CD4-positive, CD25-positive, alpha-beta regulatory T cell (primary cell): ENCODE results near the gene CDHR1. TPM values are rescaled to one million over a fixed set of nuclear protein-coding genes. Genes with fewer than 3 reads are reported as not detected.

Experiments used
- ATAC-seq, 2 donors: fragments of 150-1000 bp; cut with Tn5 transposase; one replicate each; pipeline ENCODE4 v1.10.0; 2021; ENCODE audit warnings: low read depth in 2 of 2, moderate number of reproducible peaks in 2 of 2, moderate library complexity in 1 of 2
- DNase-seq, 3 donors: peaks; one replicate each; pipeline versions ENCODE4 v3.0.0 to v3.0.0-alpha.2; 2012 to 2022; ENCODE audit warnings: mixed read lengths in 1 of 3
- H3K27ac ChIP-seq: one replicate; pipeline ENCODE4 v1.7.0; 2013; ENCODE audit warnings: mild to moderate bottlenecking, low read length; ENCODE audit not compliant: insufficient read depth, poor library complexity, severe bottlenecking
- H3K27me3 ChIP-seq: one replicate; pipeline ENCODE4 v1.7.0; 2013; ENCODE audit warnings: low read length; ENCODE audit not compliant: control insufficient read depth, insufficient read depth
- H3K36me3 ChIP-seq: one replicate; pipeline ENCODE4 v1.7.0; 2013; ENCODE audit warnings: mild to moderate bottlenecking, low read length, moderate library complexity; ENCODE audit not compliant: control insufficient read depth, insufficient read depth
- H3K4me1 ChIP-seq: 2 replicates; pipeline ENCODE4 v1.7.0; 2013; ENCODE audit warnings: mild to moderate bottlenecking, low read length; ENCODE audit not compliant: insufficient read depth, control insufficient read depth, poor library complexity, severe bottlenecking
- H3K4me3 ChIP-seq: one replicate; pipeline ENCODE4 v1.7.0; 2013; ENCODE audit warnings: low read depth, mild to moderate bottlenecking, low read length, moderate library complexity
- H3K9me3 ChIP-seq, 2 experiments: 1 replicate in 1 of 2; 2 replicates in 1 of 2; pipeline ENCODE4 v1.7.0; 2013; ENCODE audit warnings: low read length in 2 of 2, mild to moderate bottlenecking in 1 of 2, moderate library complexity in 1 of 2; ENCODE audit not compliant: control insufficient read depth in 2 of 2
- H3K27ac Mint-ChIP-seq, 3 donors: one replicate each; pipeline ENCODE4 v1.8.0; 2020 to 2022; ENCODE audit warnings: mild to moderate bottlenecking in 3 of 3, mixed read lengths in 3 of 3, moderate library complexity in 2 of 3
- H3K27me3 Mint-ChIP-seq: one replicate; pipeline ENCODE4 v1.8.0; 2022; ENCODE audit warnings: mild to moderate bottlenecking, mixed read lengths
- H3K36me3 Mint-ChIP-seq: one replicate; pipeline ENCODE4 v1.8.0; 2020; ENCODE audit warnings: mixed read lengths
- H3K4me1 Mint-ChIP-seq, 4 donors: one replicate each; pipeline ENCODE4 v1.8.0; 2020 to 2022; ENCODE audit warnings: mixed read lengths in 4 of 4, mild to moderate bottlenecking in 1 of 4
- H3K4me3 Mint-ChIP-seq, 4 donors: one replicate each; pipeline ENCODE4 v1.8.0; 2020 to 2022; ENCODE audit warnings: mild to moderate bottlenecking in 4 of 4, mixed read lengths in 4 of 4, moderate library complexity in 3 of 4
- H3K9me3 Mint-ChIP-seq, 7 donors: one replicate each; pipeline ENCODE4 v1.8.0; 2020 to 2022; ENCODE audit warnings: mixed read lengths in 7 of 7, mild to moderate bottlenecking in 3 of 7, moderate library complexity in 2 of 7
- polyA plus RNA-seq, 4 donors: library from polyadenylated mRNA; unstranded; fragments of 300-500 nt; fragmentation: Illumina TruSeq; gene quantifications; one replicate each; pipeline ENCODE4 v1.2.3, GENCODE V29; 2021
- total RNA-seq: library from RNA; stranded (reverse); gene quantifications from one replicate; pipeline ENCODE4 v1.2.3, GENCODE V29; 2022

CDHR1 gene
- total and polyA plus RNA-seq, 5 donors from 2014 or later = 0.25 to 0.28 TPM; not detected in 3

GRCh38 chr10:84261236-84261915 is 67.0 kb downstream of the CDHR1 start:
- DNase-seq (no peak), ATAC-seq (no peak)
- H3K36me3 Mint-ChIP-seq = no peaks in the 10 kb centered on the region
- peaks cover 6% of the 10 kb centered on the region for H3K4me1 ChIP-seq
- H3K36me3 ChIP-seq = no peaks in the 10 kb centered on the region
- peaks cover 19% of the 10 kb centered on the region for H3K27me3 Mint-ChIP-seq
- H3K9me3 ChIP-seq = no peaks in the 10 kb centered on the region
- no peak overlapping the region for H3K4me3 Mint-ChIP-seq
- H3K27me3 ChIP-seq = peaks cover 7% of the 10 kb centered on the region
- no peak overlapping the region for H3K27ac ChIP-seq
- H3K4me1 Mint-ChIP-seq = peaks cover 0 to 7% (median 5%) of the 10 kb centered on the region in 4 donors
- H3K9me3 Mint-ChIP-seq = no peaks in the 10 kb centered on the region
- no peak overlapping the region for H3K4me3 ChIP-seq
- H3K27ac Mint-ChIP-seq = no peak overlapping the region

- H3K36me3 Mint-ChIP-seq = no peaks in the 10 kb centered on the region
- Histone ChIP-seq H3K9me3 (no peaks in the 10 kb centered on the region), H3K4me3 (no peak overlapping the region), H3K27ac (no peak overlapping the region), H3K36me3 (no peaks in the 10 kb centered on the region), H3K27me3 (peaks cover 7% of the 10 kb centered on the region), H3K4me1 (peaks cover 3% of the 10 kb centered on the region)
- DNase-seq = no peak
- peaks cover 0 to 6% (median 4%) of the 10 kb centered on the region in 4 donors for H3K4me1 Mint-ChIP-seq
- no peak for ATAC-seq
- peaks cover 19% of the 10 kb centered on the region for H3K27me3 Mint-ChIP-seq
- no peaks in the 10 kb centered on the region for H3K9me3 Mint-ChIP-seq
- H3K4me3 Mint-ChIP-seq = no peak overlapping the region
- H3K27ac Mint-ChIP-seq = no peak overlapping the region
Observed at GRCh38 chr10:84262190-84262956, 68.0 kb downstream of the CDHR1 start.

GRCh38 chr10:84263716-84264115 is 69.4 kb downstream of the CDHR1 start:
- Mint-ChIP-seq H3K4me3 (no peak overlapping the region), H3K27ac (no peak overlapping the region), H3K4me1 (peaks cover 2 to 11% (median 6%) of the 10 kb centered on the region in 4 donors), H3K27me3 (peaks cover 19% of the 10 kb centered on the region), H3K9me3 (no peaks in the 10 kb centered on the region), H3K36me3 (no peaks in the 10 kb centered on the region)
- DNase-seq (no peak), ATAC-seq (no peak)
- no peak overlapping the region for H3K27ac ChIP-seq
- H3K36me3 ChIP-seq = no peaks in the 10 kb centered on the region
- H3K9me3 ChIP-seq = no peaks in the 10 kb centered on the region
- peaks cover 3% of the 10 kb centered on the region for H3K4me1 ChIP-seq
- no peak overlapping the region for H3K4me3 ChIP-seq
- H3K27me3 ChIP-seq = peaks cover 7% of the 10 kb centered on the region

GRCh38 chr10:84264611-84265141 is 70.3 kb downstream of the CDHR1 start:
- no peaks in the 10 kb centered on the region for H3K9me3 ChIP-seq
- Mint-ChIP-seq H3K4me3 (no peak overlapping the region), H3K9me3 (no peaks in the 10 kb centered on the region), H3K27ac (no peak overlapping the region), H3K27me3 (peaks cover 12% of the 10 kb centered on the region), H3K36me3 (no peaks in the 10 kb centered on the region), H3K4me1 (peaks cover 2 to 11% (median 6%) of the 10 kb centered on the region in 4 donors)
- ATAC-seq = peak; percentile 87 to 92
- no peak overlapping the region for H3K27ac ChIP-seq
- H3K4me3 ChIP-seq = no peak overlapping the region
- peaks cover 3% of the 10 kb centered on the region for H3K4me1 ChIP-seq
- H3K27me3 ChIP-seq = peaks cover 3% of the 10 kb centered on the region
- DNase-seq = peak; percentile 39 to 69 (median 61)
- H3K36me3 ChIP-seq = no peaks in the 10 kb centered on the region

GRCh38 chr10:84265418-84265817 is 71.1 kb downstream of the CDHR1 start:
- no peaks in the 10 kb centered on the region for H3K9me3 ChIP-seq
- peaks cover 3% of the 10 kb centered on the region for H3K4me1 ChIP-seq
- H3K9me3 Mint-ChIP-seq = no peaks in the 10 kb centered on the region
- no peaks in the 10 kb centered on the region for H3K36me3 ChIP-seq
- H3K27ac ChIP-seq = no peak overlapping the region
- H3K27me3 Mint-ChIP-seq = peaks cover 12% of the 10 kb centered on the region
- peaks cover 3% of the 10 kb centered on the region for H3K27me3 ChIP-seq
- no peak overlapping the region for H3K27ac Mint-ChIP-seq
- H3K4me3 ChIP-seq = no peak overlapping the region
- H3K4me1 Mint-ChIP-seq = peaks cover 3 to 11% (median 6%) of the 10 kb centered on the region in 4 donors
- H3K36me3 Mint-ChIP-seq = no peaks in the 10 kb centered on the region
- no peak overlapping the region for H3K4me3 Mint-ChIP-seq
- no peak for DNase-seq
- ATAC-seq = no peak

GRCh38 chr10:84267503-84268126 is 73.3 kb downstream of the CDHR1 start:
- peak overlapping the region in 1 of 4 donors; percentile 37 for H3K4me3 Mint-ChIP-seq
- ATAC-seq (peak; percentile 33 to 49), DNase-seq (peak in 2 of 3 donors; percentile 24 to 73)
- H3K27ac Mint-ChIP-seq = peak overlapping the region in 1 of 3 donors; percentile 36
- peaks cover 11% of the 10 kb centered on the region for H3K27me3 Mint-ChIP-seq
- Histone ChIP-seq H3K27ac (no peak overlapping the region), H3K9me3 (no peaks in the 10 kb centered on the region), H3K36me3 (no peaks in the 10 kb centered on the region), H3K4me3 (no peak overlapping the region), H3K4me1 (peaks cover 6% of the 10 kb centered on the region), H3K27me3 (peaks cover 3% of the 10 kb centered on the region)
- H3K4me1 Mint-ChIP-seq = peaks cover 6 to 15% (median 9%) of the 10 kb centered on the region in 4 donors
- no peaks in the 10 kb centered on the region for H3K9me3 Mint-ChIP-seq
- H3K36me3 Mint-ChIP-seq = no peaks in the 10 kb centered on the region

- Histone ChIP-seq H3K4me3 (no peak overlapping the region), H3K36me3 (no peaks in the 10 kb centered on the region), H3K4me1 (peaks cover 6% of the 10 kb centered on the region), H3K27ac (no peak overlapping the region), H3K27me3 (peaks cover 7% of the 10 kb centered on the region), H3K9me3 (no peaks in the 10 kb centered on the region)
- H3K9me3 Mint-ChIP-seq = no peaks in the 10 kb centered on the region
- H3K27ac Mint-ChIP-seq = no peak overlapping the region
- ATAC-seq (no peak), DNase-seq (no peak)
- no peak overlapping the region for H3K4me3 Mint-ChIP-seq
- H3K27me3 Mint-ChIP-seq = peaks cover 4% of the 10 kb centered on the region
- no peaks in the 10 kb centered on the region for H3K36me3 Mint-ChIP-seq
- peaks cover 6 to 15% (median 9%) of the 10 kb centered on the region in 4 donors for H3K4me1 Mint-ChIP-seq
Observed at GRCh38 chr10:84269162-84269561, 74.8 kb downstream of the CDHR1 start.
